GM15510 (cell line): Measurements from ENCODE around the gene PEX6.

Experiments
- POLR2A ChIP-seq: IDR thresholded peaks from 3 replicates; pipeline ENCODE4 v1.6.1; 2011; ENCODE audit warnings: borderline replicate concordance; ENCODE audit not compliant: insufficient read length; ENCODE audit errors: extremely low read depth

The PEX6 gene

GRCh38 chr6:42974919-42975505 is 4.0 kb downstream of the PEX6 start:
- TF ChIP-seq POLR2A, result no peak

GRCh38 chr6:42973926-42974325 is 5.1 kb downstream of the PEX6 start:
- no peak for TF ChIP-seq POLR2A

GRCh38 chr6:42971746-42972327 is 7.1 kb downstream of the PEX6 start:
- no peak for TF ChIP-seq POLR2A

GRCh38 chr6:42970871-42971612 is 7.9 kb downstream of the PEX6 start:
- no peak for TF ChIP-seq POLR2A

DNA sequence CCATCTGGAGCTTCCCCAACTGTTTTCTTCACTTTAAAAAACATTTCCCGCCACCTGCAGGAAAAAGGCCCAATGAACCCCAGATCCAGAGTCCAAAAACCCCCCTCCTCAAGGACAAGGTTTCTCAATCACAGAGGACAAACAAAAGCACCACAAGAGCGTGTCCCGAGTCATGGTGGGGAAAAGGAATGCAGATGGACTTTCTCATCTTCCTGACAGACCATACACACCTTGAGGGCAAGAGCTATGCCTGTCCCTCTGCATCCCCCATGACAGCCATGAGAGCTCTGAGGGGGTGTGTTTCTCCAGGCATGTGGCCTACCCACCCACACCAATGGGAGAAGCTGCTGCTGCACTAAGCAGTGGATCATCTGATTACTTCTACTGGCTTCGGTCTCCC is 9.0 kb downstream of the PEX6 start:
- TF ChIP-seq POLR2A, result no peak

DNA sequence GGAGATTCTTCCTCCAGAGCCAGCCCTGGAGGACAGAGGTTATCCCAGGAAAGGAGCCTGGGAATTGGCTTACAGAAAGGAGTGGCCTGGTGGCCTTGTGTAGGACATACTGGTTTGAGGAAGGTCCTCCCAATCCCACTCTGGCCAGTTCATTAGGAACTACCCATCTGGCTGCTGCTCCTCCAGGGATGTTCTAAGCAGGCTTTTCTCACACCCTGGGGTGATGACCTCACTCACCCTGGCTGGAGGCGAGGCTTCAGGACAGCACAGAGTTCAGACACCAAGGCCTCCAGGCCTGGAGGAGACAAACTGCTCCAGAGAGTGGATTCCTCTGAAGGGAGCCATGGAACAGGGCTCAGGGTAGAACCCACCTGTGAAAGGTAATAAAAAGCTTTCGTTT is 9.6 kb downstream of the PEX6 start:
- TF ChIP-seq POLR2A, result no peak

GRCh38 chr6:42968783-42969182 is 10.2 kb downstream of the PEX6 start:
- TF ChIP-seq POLR2A, result no peak

- TF ChIP-seq POLR2A, result no peak
Observed at GRCh38 chr6:42968126-42968701, 10.8 kb downstream of the PEX6 start.

DNA sequence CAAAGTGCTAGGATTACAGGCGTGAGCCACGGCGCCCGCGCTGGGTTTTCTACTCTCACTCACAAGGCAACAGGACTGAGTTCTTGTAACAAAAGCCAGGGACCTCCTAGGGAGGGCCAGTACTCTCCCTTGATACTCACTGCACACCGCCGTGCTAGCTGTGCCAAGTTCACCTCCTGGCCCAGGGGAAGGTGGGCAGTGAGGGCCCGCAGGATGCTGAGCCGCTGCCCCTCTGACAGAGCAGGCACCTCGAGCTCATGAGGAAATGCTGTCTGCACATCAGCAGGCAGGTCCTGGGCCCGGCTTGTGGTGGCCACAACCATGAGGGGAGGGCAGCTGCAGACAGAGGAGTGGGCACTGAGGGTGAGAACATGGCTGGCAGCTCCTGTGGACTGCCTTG is 11.8 kb downstream of the PEX6 start:
- TF ChIP-seq POLR2A, result no peak

GRCh38 chr6:42966571-42966970 is 12.4 kb downstream of the PEX6 start:
- no peak for TF ChIP-seq POLR2A

DNA sequence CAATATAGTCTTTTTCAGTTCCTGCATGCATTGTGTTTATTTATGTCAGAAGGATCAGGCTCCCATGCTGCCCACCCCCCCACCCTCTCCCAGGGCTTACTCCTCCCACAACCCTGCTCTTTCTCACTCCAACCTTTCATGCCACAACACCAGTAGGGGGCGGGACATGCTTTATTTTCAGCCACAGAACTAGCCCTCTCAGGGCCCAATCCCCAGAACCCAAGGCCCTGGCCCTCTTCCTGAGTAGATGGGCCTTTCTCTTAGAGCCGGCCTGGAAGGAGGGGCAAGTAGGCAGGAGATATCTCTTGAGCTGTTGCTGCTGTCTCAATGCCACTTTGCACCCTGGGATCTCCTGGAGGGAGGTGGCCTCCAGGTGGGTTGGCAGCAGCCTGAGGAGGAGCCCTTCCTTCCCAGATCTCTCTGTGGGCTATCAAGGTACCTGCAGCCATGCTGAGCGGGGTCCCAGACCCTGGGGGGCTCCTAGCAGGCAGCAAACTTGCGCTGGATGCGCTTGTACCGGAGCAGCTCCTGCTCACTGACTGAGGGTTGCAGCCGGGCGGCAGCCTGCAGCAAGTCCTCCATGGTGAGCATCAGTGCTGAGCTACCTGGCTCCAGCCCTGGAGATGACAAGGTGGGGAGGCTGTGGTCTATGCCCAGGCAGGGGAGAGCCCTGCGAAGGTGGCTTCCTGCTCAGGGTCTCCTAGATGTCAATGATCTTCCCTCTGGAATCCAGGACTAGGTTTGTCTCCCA is 15.0 kb downstream of the PEX6 start:
- TF ChIP-seq POLR2A, result no peak

DNA sequence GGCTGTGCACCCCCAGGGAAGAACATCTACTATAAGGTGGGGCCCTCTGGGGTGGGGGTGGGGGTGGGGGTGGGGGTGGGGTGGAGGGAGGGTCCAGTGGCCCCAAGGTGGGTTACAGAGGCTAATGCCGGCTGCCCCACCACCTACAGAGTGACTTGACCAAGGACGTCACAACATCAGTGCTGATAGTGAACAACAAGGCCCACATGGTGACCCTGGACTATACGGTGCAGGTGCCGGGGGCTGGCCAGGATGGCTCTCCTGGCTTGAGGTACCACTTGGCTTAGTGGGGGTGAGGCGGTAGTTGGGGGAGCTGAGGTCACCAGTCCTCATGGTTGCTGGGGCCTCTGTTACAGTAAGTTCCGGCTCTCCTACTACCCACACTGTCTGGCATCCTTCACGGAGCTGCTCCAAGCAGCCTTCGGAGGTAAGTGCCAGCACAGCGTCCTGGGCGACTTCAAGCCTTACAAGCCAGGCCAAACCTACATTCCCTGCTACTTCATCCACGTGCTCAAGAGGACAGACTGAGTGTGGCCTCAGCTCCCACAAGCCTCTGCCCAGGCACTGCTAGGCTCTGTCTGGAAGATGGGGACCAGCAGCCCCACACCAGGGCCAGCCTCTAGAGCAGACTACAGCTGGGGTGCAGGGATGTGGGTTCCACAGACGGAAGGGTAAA is 15.7 kb downstream of the PEX6 start:
- no peak for TF ChIP-seq POLR2A

GRCh38 chr6:42962502-42963178 is 16.3 kb downstream of the PEX6 start:
- TF ChIP-seq POLR2A, result no peak

GRCh38 chr6:42962096-42962495 is 16.9 kb downstream of the PEX6 start:
- TF ChIP-seq POLR2A, result no peak
